Mesendoderm (in vitro differentiated cells): Measurements from ENCODE around the gene ENDOG.
"Not testable (repeated sequence)": the region's sequence is repeated elsewhere in the genome, so short reads cannot be mapped to it uniquely, and the experiment has no call there.

Experiments used
- DNase-seq: peaks from one replicate; pipeline ENCODE4 v3.0.0; 2013
- H2AK5ac ChIP-seq: 2 replicates; pipeline ENCODE4 v1.6.1; 2013; ENCODE audit warnings: low read length, inconsistent platforms
- H2BK120ac ChIP-seq: 2 replicates; pipeline ENCODE4 v1.6.1; 2013; ENCODE audit warnings: low read depth, mild to moderate bottlenecking, low read length, moderate library complexity, mixed read lengths
- H2BK15ac ChIP-seq: replicated peaks from 2 replicates; pipeline ENCODE4 v1.6.1; 2013; ENCODE audit warnings: low read depth, mild to moderate bottlenecking, moderate library complexity
- H2BK5ac ChIP-seq: 2 replicates; pipeline ENCODE4 v1.6.1; 2013; ENCODE audit warnings: low read length, inconsistent platforms
- H3K18ac ChIP-seq: 2 replicates; pipeline ENCODE4 v1.6.1; 2013; ENCODE audit warnings: mild to moderate bottlenecking, low read length, mixed read lengths
- H3K23ac ChIP-seq: one replicate; pipeline ENCODE4 v1.6.1; 2013; ENCODE audit warnings: low read length
- H3K27ac ChIP-seq: 2 replicates; pipeline ENCODE4 v1.5.1; 2013; ENCODE audit warnings: low read depth, mild to moderate bottlenecking, inconsistent platforms, low read length, moderate library complexity
- H3K27me3 ChIP-seq: 2 replicates; pipeline ENCODE4 v1.6.1; 2013; ENCODE audit warnings: low read length, control low read depth, mild to moderate bottlenecking, inconsistent platforms; ENCODE audit not compliant: insufficient read depth, poor library complexity
- H3K36me3 ChIP-seq: 2 replicates; pipeline ENCODE4 v1.6.1; 2013; ENCODE audit warnings: low read length, inconsistent platforms; ENCODE audit not compliant: control insufficient read depth, insufficient read depth
- H3K4ac ChIP-seq: one replicate; pipeline ENCODE4 v1.6.1; 2013; ENCODE audit warnings: low read depth, mild to moderate bottlenecking, low read length, moderate library complexity
- H3K4me1 ChIP-seq: 2 replicates; pipeline ENCODE4 v1.6.1; 2013; ENCODE audit warnings: low read depth, low read length, inconsistent platforms; ENCODE audit not compliant: control insufficient read depth
- H3K4me2 ChIP-seq: 2 replicates; pipeline ENCODE4 v1.6.1; 2013; ENCODE audit warnings: low read length
- H3K4me3 ChIP-seq: 2 replicates; pipeline ENCODE4 v1.5.1; 2013; ENCODE audit warnings: mild to moderate bottlenecking, low read length
- H3K56ac ChIP-seq: one replicate; pipeline ENCODE4 v1.6.1; 2013; ENCODE audit warnings: low read length
- H3K79me1 ChIP-seq: 2 replicates; pipeline ENCODE4 v1.6.1; 2013; ENCODE audit warnings: low read length, inconsistent platforms
- H3K79me2 ChIP-seq: 2 replicates; pipeline ENCODE4 v1.6.1; 2013; ENCODE audit warnings: mild to moderate bottlenecking, low read length; ENCODE audit not compliant: control insufficient read depth, insufficient read depth
- H3K9ac ChIP-seq: 2 replicates; pipeline ENCODE4 v1.6.1; 2013; ENCODE audit warnings: low read length, inconsistent platforms
- H4K5ac ChIP-seq: one replicate; pipeline ENCODE4 v1.6.1; 2013; ENCODE audit warnings: low read length
- H4K8ac ChIP-seq: one replicate; pipeline ENCODE4 v1.6.1; 2013; ENCODE audit warnings: low read depth, mild to moderate bottlenecking, control low read depth, low read length, moderate library complexity
- WGBS: extraction: QIAGEN DNeasy Blood & Tissue Kit; methylation state at CpG from one replicate; pipeline ENCODE4 v1.1.7; 2013; ENCODE audit warnings: low lambda C conversion rate, missing lambda C conversion rate; ENCODE audit not compliant: insufficient coverage; ENCODE audit errors: extremely low coverage; 5-methylcytosine and 5-hydroxymethylcytosine counted together

The ENDOG gene

GRCh38 chr9:128863647-128864046, 45.3 kb downstream of the ENDOG start:
- Histone ChIP-seq H2AK5ac (no peak overlapping the region), H3K4me1 (no peaks in the 10 kb centered on the region), H2BK5ac (no peak overlapping the region), H3K56ac (no peak overlapping the region), H4K8ac (no peak overlapping the region), H3K79me1 (peaks cover 6% of the 10 kb centered on the region), H3K4ac (no peak overlapping the region), H3K4me2 (no peak overlapping the region), H3K23ac (no peak overlapping the region), H3K4me3 (no peak overlapping the region), H3K18ac (no peak overlapping the region), H3K36me3 (no peaks in the 10 kb centered on the region), H2BK15ac (no peak overlapping the region), H4K5ac (no peak overlapping the region), H3K9ac (no peak overlapping the region), H3K27me3 (no peaks in the 10 kb centered on the region), H3K27ac (no peak overlapping the region), H3K79me2 (peaks cover 2% of the 10 kb centered on the region), H2BK120ac (no peak overlapping the region)
- no CpG with 5 or more reads among the region's 10 CpGs for WGBS
- peak; percentile 91 for DNase-seq

DNA sequence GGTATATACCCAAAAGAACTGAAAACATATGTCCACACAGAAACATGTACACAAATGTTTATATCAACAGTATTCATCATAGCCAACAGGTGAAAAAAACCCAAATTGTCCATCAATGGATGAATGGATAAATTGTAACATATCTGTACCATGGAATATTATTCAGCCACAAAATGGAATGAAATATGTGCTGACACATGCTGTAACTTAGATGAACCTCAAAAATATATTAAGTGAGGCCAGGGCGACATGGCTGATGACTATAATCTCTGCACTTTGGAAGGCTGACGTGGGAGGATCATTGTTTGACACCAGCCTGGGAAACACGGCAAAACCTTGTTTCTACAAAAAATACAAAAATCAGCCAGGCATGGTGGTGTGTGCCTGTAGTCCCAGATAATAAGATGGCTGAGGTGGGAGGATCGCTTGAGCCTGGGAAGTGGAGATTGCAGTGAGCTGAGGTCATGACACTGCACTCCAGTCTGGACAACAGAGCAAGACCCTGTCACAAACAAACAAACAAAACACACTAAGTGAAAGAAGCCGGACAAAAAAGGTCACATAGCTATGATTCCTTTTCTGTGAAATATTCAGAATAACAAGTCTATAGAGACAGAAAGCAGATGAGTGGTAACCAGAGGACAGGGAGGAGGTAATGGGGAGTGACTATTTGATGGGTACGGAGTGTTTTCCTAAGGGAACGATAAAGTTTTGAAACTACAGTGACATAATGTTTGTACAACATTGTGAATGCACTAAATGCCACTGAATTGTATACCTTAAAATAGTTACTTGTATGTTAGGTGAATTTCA, 52.0 kb downstream of the ENDOG start:
- no peaks in the 10 kb centered on the region for H3K4me1 ChIP-seq
- H4K8ac ChIP-seq: no peak overlapping the region
- no peak for DNase-seq
- no peak overlapping the region for H4K5ac ChIP-seq
- no peak overlapping the region for H3K9ac ChIP-seq
- no peak overlapping the region for H2AK5ac ChIP-seq
- H3K4ac ChIP-seq: no peak overlapping the region
- no peaks in the 10 kb centered on the region for H3K27me3 ChIP-seq
- no peak overlapping the region for H3K4me2 ChIP-seq
- H3K56ac ChIP-seq: no peak overlapping the region
- H3K27ac ChIP-seq: no peak overlapping the region
- no CpG with 5 or more reads among the region's 7 CpGs for WGBS
- no peaks in the 10 kb centered on the region for H3K79me1 ChIP-seq
- no peaks in the 10 kb centered on the region for H3K36me3 ChIP-seq
- no peak overlapping the region for H2BK5ac ChIP-seq
- H2BK15ac ChIP-seq: no peak overlapping the region
- H3K4me3 ChIP-seq: no peak overlapping the region
- no peak overlapping the region for H3K23ac ChIP-seq
- H3K79me2 ChIP-seq: no peaks in the 10 kb centered on the region
- H3K18ac ChIP-seq: no peak overlapping the region
- H2BK120ac ChIP-seq: no peak overlapping the region

DNA sequence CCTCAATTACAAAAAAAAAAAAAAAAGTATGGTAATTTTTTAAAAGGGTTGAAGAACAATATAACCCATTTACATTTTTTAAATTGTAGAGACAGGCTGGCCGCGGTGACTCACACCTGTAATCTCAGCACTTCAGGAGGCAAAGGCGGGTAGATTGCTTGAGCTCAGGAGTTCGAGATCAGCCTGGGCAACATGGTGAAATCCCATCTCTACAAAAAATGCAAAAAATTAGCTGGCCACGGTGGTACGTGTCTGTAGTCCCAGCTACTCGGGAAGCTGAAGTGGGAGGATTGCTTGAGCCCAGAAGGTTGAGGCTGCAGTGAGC, 52.6 kb downstream of the ENDOG start:
- H2BK120ac ChIP-seq, H3K18ac ChIP-seq, H4K8ac ChIP-seq, H3K27ac ChIP-seq, H2AK5ac ChIP-seq, H3K23ac ChIP-seq, H2BK5ac ChIP-seq, H3K4ac ChIP-seq, DNase-seq, H4K5ac ChIP-seq, H3K4me2 ChIP-seq, H3K27me3 ChIP-seq, H2BK15ac ChIP-seq, H3K79me2 ChIP-seq, H3K79me1 ChIP-seq, H3K9ac ChIP-seq, H3K56ac ChIP-seq, H3K36me3 ChIP-seq, H3K4me1 ChIP-seq, H3K4me3 ChIP-seq: not testable (repeated sequence)
- WGBS: no CpG with 5 or more reads among the region's 7 CpGs
